Activated gamma-delta T cell treated with anti-CD3 and anti-CD28 coated beads, Interleukin-2, amount 50 U/mL, for 16 hours (primary cell): Measurements from ENCODE around the gene PPP3CA.
"Not testable (repeated sequence)": the region's sequence is repeated elsewhere in the genome, so short reads cannot be mapped to it uniquely, and the experiment has no call there.

Experiments
- DNase-seq: peaks from one replicate; pipeline ENCODE4 v3.0.0-alpha.2; 2020; ENCODE audit warnings: low read depth

PPP3CA gene

DNA sequence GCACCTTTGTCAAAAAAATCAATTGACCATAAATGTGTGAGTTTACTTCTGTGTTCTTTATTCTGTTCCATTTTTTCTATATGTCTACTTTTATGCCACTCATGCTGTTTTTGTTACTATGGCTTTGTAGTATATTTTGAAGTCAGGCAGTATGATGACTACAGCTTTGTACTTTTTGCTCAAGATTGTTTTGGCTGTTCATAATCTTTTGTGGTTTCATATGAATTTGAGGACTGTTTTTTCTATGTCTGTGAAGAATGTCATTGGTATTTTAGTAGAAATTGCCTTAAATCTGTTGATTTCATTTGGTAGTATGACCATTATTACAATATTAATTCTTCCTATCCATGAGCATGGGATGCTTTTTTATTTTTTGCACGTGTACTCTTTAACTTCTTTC is 346.8 kb downstream of the PPP3CA start:
- no peak for DNase-seq

DNA sequence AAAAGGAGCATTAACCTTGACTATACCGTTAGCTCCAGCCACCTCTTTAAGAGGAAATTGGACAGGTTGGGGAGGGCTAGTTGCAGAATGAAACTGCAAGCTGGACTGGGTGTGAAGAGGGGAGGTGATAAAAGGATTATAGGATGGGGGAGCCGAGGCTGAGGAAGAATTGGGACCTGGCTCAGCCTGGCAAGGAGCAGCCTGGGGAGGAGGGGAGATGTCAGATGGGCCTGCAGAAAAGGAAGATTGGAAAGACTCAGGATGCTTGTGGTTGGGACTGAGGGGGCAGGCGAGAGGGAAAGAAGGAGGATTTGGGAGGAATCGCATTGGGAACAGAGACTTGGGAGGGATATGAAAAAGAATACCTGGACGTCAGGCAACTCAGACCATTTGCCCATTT is 351.7 kb downstream of the PPP3CA start:
- no peak for DNase-seq

DNA sequence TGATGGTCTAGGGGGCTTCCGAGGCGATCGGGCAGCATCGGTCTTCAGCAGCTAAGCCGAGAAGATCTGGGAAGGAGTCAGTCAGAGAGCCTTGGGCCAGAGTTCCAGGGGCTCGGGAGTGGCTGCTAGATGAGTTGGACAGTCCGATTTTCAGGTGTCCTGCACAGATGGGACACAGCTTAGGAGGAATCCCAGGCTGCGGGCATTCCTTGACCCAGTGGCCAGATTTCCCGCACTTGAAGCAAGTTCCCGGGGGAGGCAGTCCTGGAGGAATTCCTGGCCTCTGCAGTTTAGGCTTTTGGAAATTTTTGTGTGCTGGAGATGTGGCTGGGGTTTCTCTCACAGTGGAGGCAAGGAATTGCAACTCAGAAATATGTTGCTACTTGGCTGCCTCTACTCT is 352.3 kb downstream of the PPP3CA start:
- DNase-seq = not testable (repeated sequence)

DNA sequence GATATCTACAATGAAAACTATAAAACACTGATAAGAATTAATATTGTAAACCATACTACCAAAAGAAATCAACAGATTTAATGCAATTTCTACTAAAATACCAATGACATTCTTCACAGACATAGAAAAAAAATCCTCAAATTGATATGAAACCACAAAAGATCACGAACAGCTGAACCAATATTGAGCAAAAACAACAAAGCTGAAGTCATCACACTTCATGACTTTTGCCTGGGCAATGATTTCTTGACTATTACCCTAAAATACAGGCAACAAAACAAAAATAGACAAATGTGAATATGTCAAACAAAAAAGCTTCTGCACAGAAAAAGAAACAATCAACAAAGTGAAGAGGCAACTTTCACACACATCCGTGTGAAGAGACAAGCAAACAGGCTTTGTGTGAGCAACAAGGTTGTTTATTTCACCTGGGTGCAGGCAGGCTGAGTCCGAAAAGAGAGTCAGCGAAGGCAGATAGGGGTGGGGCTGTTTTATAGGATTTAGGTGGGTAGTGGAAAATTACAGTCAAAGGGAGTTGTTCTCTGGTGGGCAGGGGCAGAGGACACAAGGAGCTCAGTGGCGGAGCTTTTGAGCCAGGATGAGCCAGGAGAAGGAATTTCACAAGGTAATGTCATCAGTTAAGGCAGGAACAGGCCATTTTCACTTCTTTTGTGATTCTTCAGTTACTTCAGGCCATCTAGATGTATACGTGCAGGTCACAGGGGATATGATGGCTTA is 355.8 kb downstream of the PPP3CA start:
- not testable (repeated sequence) for DNase-seq

DNA sequence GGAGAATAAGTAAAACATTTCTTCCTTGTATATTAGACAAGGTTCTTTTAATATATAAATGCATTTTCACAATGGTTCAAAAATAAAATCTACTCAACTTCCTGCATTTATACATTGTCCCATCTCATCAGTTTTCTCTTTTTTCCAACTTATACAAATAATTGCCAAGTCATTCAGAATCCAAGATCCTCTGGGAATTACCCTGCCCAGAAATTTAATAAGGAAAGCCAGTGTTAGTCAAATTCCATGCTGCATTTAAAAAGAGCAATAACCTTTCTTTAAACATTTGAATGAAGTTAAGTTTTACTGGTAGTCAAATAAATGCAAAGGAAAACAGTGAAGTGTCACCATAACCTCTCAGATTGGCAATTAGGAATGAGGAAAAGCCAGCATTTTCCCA is 357.9 kb downstream of the PPP3CA start:
- DNase-seq = no peak

DNA sequence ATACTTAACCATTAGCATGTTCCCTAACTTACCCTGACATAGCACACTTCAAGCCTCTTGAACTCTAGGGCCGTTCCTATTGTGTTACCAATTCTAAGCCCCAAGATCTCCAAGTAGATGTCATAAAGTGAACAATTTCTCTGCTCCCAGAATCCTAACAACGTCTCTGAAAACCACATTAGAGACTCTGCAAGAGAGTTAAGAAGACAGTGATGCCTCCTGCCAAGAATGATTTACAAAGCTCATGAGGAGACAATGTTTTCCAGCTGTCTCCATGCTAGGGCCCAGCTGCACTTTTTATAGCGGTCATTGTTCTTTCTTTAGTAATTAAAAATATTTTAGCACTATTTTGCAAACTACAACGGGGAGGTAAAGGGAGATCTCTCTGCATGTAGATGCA is 358.4 kb downstream of the PPP3CA start:
- no peak for DNase-seq

DNA sequence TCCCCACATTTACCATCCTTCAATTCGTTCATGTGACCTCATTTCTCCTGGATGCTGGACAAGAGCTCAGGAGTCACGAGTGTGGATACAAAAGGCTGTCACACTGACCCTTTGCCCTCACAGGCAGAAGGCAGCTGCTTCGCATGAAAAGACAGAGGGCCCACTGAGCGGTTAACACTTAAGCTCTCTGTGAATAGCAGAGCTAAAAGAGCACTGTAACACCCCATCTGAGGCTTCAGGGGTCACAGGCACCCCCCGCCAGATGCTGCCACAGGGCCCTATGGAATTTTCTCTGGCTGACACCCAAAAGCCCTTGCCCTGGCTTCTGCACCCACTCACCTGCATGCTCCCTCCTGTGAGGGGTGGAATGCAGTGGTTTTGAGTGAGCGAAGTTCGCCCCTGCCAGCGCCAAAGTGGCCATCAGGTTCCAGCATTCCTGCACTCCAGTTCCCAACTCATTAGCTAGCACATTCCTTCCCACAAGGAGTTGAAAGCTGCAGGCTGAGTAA is 360.9 kb downstream of the PPP3CA start:
- no peak for DNase-seq

DNA sequence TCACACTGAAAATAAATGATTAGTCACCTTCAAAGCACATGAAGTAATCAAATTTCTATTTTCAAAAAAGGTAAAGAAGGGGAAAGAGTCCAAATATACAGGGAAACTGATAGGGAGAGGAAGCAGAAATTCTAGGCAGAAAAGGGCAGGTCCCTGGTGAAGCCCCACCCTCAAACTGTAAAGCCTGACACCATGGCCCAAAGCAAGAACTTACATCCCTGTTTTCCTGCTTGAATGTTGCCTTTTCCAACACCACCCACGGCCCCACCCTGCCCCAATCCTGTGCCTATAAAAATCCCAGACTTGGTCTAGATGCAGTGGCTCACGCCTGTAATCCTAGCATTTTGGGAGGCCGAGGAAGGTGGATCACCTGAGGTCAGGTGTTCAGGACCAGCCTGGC is 361.8 kb downstream of the PPP3CA start:
- no peak for DNase-seq

DNA sequence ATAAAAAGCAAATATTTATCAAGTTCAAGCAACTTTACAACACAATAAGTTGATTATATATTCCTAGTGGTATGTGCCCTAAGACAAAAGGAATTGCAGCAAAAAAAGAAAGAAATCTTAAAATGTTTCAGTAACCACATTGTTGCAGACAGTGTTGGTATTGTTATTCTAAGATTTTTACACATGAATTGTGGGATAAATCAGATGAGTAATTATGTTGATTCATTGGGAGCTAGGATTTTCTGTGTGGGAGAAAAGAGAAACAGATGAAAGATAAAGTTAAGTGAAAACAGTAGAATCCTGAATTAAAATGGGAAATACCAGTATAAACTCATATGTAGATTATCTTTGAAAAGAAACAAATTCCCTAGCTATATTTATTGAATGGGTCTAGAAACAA is 362.4 kb downstream of the PPP3CA start:
- no peak for DNase-seq

DNA sequence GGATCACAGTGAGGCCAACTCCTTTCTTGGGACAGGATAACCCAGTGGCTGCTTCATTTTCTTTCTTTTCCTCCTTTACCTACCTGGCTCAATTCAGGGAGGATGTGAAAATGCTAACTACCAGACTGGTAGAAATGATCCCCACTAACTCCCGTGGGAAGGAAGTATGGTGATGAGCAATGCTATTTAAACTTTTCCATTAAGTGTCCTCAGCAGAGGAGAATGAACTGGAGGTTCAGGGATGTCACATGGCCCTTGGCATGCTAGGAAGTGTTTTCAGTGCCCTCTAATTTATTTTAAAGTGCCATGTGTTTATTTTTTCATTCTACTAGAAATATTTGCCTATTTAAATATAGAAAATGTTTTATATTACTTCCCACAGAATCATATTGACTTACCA is 363.9 kb downstream of the PPP3CA start:
- DNase-seq = no peak

DNA sequence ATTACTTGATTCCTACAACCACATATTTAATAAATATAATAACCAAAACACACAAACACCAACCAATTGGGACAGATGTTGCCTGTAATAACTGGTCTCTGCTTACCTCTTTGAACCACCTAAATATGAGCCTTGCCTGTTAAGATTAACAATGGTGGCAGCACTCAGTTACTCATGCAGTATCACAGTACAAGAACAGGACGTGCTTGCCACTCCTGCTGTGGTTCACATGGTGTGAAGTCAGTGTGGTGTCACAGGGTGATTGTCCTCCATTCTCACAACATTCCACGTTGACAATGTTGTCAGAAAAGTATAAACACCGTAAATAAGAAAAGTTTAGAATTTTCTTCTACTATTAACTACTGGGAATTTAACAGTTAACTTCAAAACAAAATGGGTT is 365.0 kb downstream of the PPP3CA start:
- no peak for DNase-seq

DNA sequence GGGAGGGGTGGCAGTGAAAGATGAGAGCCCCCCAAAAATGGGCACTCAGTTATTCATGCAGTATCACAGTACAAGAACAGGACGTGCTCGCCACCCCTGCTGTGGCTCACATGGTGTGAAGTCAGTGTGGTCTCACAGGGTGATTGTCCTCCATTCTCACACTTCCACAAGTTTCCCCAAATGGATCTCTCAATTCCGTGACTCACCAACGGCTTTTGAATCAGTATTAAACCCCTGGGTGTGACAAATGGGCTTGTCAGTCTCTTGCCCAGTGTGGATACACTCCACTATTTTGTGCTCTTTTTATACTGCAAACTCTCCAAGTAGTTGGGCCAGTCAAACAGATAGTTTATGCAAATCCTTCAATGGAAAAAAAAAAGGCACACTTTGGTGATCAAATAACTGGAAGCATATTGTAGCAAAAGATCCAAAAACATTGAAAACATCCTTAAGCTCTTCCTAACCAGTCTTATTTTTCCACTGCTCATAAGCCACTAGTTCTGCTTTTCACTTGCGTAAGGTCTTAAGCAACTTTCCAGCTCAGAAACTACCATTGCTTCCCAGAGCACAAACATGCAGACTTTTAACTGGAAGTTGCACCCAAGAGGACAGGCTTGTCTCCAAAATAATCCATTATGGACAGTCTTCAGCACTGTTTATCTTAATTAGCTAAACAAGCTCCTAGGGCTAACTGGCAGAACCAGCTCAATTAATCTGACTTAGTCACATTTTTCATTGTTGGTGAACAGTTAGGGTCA is 365.7 kb downstream of the PPP3CA start:
- DNase-seq = no peak

DNA sequence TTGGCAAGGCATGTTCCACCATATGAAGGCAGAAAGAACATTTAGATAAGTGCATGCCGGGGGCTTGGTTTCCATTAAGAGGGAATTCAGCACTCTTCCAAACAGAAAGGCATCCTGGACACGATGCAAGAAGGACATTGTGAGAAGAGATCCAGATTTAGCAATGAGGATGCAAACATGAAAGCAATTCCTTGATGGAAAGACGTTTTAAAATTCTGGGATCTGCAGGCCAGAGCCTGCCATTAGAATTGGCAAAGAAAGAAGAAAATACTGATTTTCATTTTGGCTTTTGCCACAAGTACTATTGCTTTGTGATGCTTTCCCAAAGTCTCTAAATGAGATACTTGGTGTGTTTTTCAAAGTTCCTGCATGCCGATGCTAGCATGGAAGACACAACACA is 367.6 kb downstream of the PPP3CA start:
- no peak for DNase-seq

DNA sequence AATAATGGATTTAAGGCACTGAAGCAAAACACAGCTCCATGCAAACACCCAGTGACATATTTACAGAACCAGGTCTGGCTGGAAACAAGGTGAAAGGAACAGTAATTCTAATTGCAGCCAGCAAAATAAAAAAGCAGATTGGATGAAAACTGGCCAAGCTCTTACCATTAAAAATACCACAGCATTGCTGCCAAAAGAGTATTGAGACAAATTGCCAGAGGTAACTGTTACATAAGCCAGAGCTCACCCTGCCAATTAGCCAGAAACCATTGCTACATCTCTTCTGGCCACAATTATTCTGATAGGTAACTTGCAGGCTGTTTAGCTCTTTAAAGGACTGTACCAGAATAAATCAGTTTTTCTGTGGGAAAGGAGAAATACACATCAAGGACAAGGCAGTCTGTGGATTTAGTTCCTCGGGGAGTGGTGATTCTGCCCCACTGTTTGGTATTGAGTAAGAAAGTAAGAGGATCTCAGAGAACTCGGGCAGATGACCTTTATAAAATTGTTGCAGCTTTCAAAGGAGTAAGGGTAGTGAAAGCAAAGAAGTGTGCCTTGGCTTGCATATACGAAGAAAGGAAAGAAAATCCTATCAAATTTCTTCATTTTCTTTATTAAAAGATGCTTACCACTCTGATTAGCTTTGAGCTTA is 369.5 kb downstream of the PPP3CA start:
- DNase-seq = no peak

DNA sequence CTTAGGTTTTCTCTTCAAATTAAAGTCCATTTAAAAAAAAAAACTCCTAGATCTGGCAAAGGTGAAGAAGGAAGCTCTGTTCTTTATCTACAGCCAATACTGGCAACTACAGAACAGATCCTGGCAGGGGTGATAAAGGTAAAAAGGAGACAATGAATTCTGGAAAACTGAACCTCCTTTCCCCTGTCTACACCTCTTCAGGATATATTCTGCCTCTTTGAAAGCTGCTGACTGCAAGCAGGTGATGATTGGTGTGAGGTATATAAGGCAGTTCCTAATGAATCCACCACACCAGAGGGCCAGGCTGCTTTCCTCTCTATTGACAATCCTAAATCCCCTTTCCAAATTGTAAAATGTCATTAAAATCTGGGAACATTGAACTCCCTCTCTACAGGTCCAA is 370.1 kb downstream of the PPP3CA start:
- no peak for DNase-seq
